Prostate gland (tissue), 2 donors: Measurements from ENCODE around the gene GULP1. TPM values are rescaled to one million over a fixed set of nuclear protein-coding genes. Genes with fewer than 3 reads are reported as not detected.

Experiments
- DNase-seq: peaks from one replicate; pipeline ENCODE4 v3.0.0-alpha.2; 2019; ENCODE audit warnings: low spot score
- H3K27ac ChIP-seq, 2 donors: fragments of 200-600 bp; sonication (generic); 2 replicates each; pipeline ENCODE4 v1.5.1; 2017 to 2019
- H3K27me3 ChIP-seq: fragments of 200-600 bp; sonication (generic); replicated peaks from 2 replicates; pipeline ENCODE4 v1.5.1; 2019; ENCODE audit not compliant: insufficient read depth
- H3K36me3 ChIP-seq, 2 donors: fragments of 200-600 bp; sonication (generic); 1 replicate in 1 of 2; 2 replicates in 1 of 2; pipeline versions ENCODE4 v1.5.1 to v1.8.1; 2017 to 2019
- H3K4me1 ChIP-seq: fragments of 200-600 bp; sonication (generic); replicated peaks from 2 replicates; pipeline ENCODE4 v1.5.1; 2019
- H3K4me3 ChIP-seq, 2 donors: fragments of 200-600 bp; sonication (generic); 2 replicates each; pipeline ENCODE4 v1.5.1; 2017 to 2019
- H3K9me3 ChIP-seq: fragments of 200-600 bp; sonication (generic); 2 replicates; pipeline ENCODE4 v1.5.1; 2017
- POLR2A ChIP-seq: fragments of 450-650 bp; IDR thresholded peaks from one replicate; pipeline ENCODE4 v1.6.1; 2016; ENCODE audit warnings: antibody characterized with exemption, mild to moderate bottlenecking
- POLR2AphosphoS5 ChIP-seq: sonication (generic); formaldehyde crosslinking; IDR thresholded peaks from one replicate; pipeline ENCODE4 v1.6.1; 2017; ENCODE audit warnings: antibody characterized with exemption
- WGBS: methylation state at CpG from one replicate; pipeline ENCODE4 v1.1.5; 2018; 5-methylcytosine and 5-hydroxymethylcytosine counted together
- intact Hi-C: fragments of 100-400 bp; cut with DNase I; formaldehyde crosslinking; loops from one replicate; pipeline ENCODE4 v1.14.2; 2022
- total RNA-seq, 2 donors: library from RNA; depleted of rRNA; stranded (reverse); fragments of >200 nt; gene quantifications; one replicate each; pipeline ENCODE4 v1.1.0, GENCODE V29; 2016
- TF ChIP-seq, protein P1 (sequence below), 4 experiments: fragments of 200-600 bp in 2 of 4; fragments of 450-650 bp in 2 of 4; sonication (generic) in 2 of 4; IDR thresholded peaks; 1 replicate in 3 of 4; 2 replicates in 1 of 4; pipeline ENCODE4 v1.5.1; 2016 to 2019; ENCODE audit warnings: antibody characterized with exemption in 4 of 4, mild to moderate bottlenecking in 2 of 4, moderate library complexity in 2 of 4

The GULP1 gene
- total RNA-seq, 2 donors from 2014 or later, result 29.3 to 45.4 TPM

DNA sequence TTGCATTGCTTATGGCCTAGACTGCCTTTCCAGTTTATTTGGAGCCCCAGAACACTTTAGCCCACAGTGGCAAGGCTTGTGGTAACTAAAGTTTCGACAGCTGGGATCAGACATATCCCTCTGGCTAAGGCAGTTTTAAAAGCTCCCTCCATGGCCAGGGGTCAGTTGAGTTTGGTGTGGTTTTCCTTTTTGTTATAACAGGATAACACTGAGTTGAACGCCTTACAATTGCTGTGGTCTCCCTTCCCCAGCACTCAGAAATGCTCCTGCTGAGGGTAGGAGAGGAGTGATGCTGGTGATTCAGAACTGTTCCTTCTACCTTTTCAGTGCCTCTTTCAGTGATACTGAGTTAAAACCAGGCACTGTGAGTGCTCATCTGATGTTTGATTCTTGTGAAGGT, 182.6 kb downstream of the GULP1 start:
- H3K4me1 ChIP-seq, result no peaks in the 10 kb centered on the region
- H3K27ac ChIP-seq, result no peak overlapping the region
- TF ChIP-seq POLR2AphosphoS5 (no peak), POLR2A (no peak)
- TF ChIP-seq, protein P1, sequence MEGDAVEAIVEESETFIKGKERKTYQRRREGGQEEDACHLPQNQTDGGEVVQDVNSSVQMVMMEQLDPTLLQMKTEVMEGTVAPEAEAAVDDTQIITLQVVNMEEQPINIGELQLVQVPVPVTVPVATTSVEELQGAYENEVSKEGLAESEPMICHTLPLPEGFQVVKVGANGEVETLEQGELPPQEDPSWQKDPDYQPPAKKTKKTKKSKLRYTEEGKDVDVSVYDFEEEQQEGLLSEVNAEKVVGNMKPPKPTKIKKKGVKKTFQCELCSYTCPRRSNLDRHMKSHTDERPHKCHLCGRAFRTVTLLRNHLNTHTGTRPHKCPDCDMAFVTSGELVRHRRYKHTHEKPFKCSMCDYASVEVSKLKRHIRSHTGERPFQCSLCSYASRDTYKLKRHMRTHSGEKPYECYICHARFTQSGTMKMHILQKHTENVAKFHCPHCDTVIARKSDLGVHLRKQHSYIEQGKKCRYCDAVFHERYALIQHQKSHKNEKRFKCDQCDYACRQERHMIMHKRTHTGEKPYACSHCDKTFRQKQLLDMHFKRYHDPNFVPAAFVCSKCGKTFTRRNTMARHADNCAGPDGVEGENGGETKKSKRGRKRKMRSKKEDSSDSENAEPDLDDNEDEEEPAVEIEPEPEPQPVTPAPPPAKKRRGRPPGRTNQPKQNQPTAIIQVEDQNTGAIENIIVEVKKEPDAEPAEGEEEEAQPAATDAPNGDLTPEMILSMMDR (IDR thresholded peaks at IDR 0.05), result no peak
- WGBS, result 91% methylated on average over 2 of the region's 2 CpGs
- no peaks in the 10 kb centered on the region for H3K36me3 ChIP-seq
- H3K9me3 ChIP-seq, result no peaks in the 10 kb centered on the region
- no peak overlapping the region for H3K4me3 ChIP-seq
- intact Hi-C loops, result no loop called here
- no peaks in the 10 kb centered on the region for H3K27me3 ChIP-seq
- no peak for DNase-seq

DNA sequence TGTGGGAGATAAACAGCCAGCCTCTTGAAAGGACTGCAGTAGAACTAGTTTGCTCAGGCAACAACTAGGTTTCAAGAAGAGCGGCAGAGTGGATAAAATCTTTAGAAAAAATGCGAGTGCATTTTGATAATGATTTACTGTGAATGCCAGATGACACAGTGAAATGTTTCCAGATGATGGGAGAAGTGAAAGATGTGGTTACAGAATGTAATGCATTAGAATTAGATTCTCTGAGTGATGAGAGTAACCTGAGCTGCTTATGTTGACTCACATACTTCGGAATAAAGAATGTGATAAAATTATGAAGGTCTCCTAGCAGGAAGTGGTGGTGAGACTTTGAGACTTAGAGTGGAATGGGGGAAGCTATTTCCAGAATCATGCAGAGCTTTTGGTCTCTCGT, 184.3 kb downstream of the GULP1 start:
- TF ChIP-seq, protein P1 (IDR thresholded peaks at IDR 0.05), result no peak
- TF ChIP-seq POLR2A (no peak), POLR2AphosphoS5 (no peak)
- 61% methylated on average over 4 of the region's 4 CpGs for WGBS

DNA sequence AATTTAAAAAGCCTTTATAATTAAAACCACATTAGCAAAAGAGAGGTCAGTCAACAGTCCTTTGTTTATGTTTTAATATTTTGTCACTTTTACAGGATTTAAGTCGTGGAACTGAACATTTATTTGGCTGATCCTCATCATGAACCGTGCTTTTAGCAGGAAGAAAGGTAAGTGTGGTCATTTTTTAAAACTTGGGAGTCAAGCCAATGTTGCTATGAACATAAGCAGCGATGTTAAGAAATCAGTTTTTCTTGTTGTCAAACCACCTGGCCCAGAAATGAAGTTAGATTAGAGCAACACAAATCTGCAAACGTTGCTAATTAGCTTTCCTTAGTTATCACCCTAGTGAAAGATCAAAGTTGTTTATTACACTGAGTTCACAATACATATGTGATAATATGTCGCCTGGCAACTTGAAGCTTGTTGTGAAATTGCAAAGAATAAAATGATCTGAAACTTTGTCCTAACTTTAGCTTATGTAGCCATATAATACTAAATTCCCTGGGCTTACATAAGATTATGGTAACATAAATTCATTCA, 186.0 kb downstream of the GULP1 start:
- Histone ChIP-seq H3K4me1 (no peaks in the 10 kb centered on the region), H3K27ac (no peak overlapping the region), H3K9me3 (no peaks in the 10 kb centered on the region), H3K27me3 (no peaks in the 10 kb centered on the region), H3K4me3 (no peak overlapping the region), H3K36me3 (no peaks in the 10 kb centered on the region)
- intact Hi-C loops, result no loop called here
- 45% methylated on average over 5 of the region's 5 CpGs for WGBS
- no peak for DNase-seq
- TF ChIP-seq, protein P1 (IDR thresholded peaks at IDR 0.05), result no peak
- no peak for TF ChIP-seq POLR2A
- no peak for TF ChIP-seq POLR2AphosphoS5

More for the DNA sequence above, 184.3 kb downstream of the GULP1 start:
- Histone ChIP-seq H3K36me3 (no peaks in the 10 kb centered on the region), H3K4me1 (no peaks in the 10 kb centered on the region), H3K4me3 (no peak overlapping the region), H3K9me3 (no peaks in the 10 kb centered on the region), H3K27me3 (no peaks in the 10 kb centered on the region), H3K27ac (no peak overlapping the region)
- intact Hi-C loops, result no loop called here
- no peak for DNase-seq

DNA sequence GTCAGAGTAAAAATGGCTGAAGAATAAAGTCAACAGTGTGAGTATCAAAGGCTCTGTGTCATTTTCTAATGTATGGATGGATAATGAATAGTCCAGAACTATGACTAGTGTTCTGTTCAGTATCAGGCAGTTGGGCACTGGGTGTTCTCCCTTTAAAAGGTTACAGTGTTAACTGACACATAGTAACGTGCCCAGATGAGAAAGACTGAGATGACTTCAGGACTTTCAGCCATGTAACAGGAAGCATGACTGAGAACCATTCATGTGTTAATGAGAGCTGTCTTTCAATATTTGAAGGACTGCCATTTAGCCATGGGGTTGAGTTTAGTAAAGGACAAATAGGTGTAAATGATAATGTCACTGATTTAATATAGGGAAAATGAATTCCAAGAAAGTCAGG, 187.1 kb downstream of the GULP1 start:
- H3K4me1 ChIP-seq, result no peaks in the 10 kb centered on the region
- no peaks in the 10 kb centered on the region for H3K36me3 ChIP-seq
- intact Hi-C loops, result no loop called here
- no peaks in the 10 kb centered on the region for H3K9me3 ChIP-seq
- H3K27me3 ChIP-seq, result no peaks in the 10 kb centered on the region
- TF ChIP-seq, protein P1 (IDR thresholded peaks at IDR 0.05), result no peak
- TF ChIP-seq POLR2AphosphoS5 (no peak), POLR2A (no peak)
- no peak for DNase-seq
- no peak overlapping the region for H3K27ac ChIP-seq
- WGBS, result 64% methylated on average over 1 of the region's 1 CpG
- no peak overlapping the region for H3K4me3 ChIP-seq

DNA sequence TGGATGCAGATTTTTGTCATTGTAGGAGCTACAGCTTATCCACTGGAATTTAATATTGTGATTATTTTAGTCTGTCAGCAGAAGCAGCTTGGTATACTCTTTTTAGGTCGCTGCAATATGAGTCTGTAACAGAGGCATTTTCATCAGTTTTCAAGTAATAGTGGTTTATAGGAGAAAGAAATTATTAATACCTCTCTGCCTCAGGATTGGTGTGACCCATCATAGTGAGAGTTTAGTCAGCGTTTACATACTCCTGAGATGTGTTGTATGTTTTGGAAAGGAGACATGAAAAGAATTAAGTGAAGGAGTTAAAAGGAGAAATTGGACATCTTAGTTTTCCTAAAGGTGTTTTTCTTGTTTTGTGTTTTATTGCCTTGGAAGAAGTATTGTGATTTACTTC, 189.8 kb downstream of the GULP1 start:
- H3K27ac ChIP-seq, result no peak overlapping the region
- 87% methylated on average over 2 of the region's 2 CpGs for WGBS
- no peaks in the 10 kb centered on the region for H3K27me3 ChIP-seq
- TF ChIP-seq POLR2AphosphoS5, result no peak
- TF ChIP-seq POLR2A, result no peak
- TF ChIP-seq, protein P1 (IDR thresholded peaks at IDR 0.05), result no peak
- H3K4me1 ChIP-seq, result no peaks in the 10 kb centered on the region
- DNase-seq, result no peak
- H3K9me3 ChIP-seq, result no peaks in the 10 kb centered on the region
- no peaks in the 10 kb centered on the region for H3K36me3 ChIP-seq
- no peak overlapping the region for H3K4me3 ChIP-seq
- intact Hi-C loops, result no loop called here
